Panc1 (cell line): ENCODE data around the gene MMP8. TPM values are rescaled to one million over a fixed set of nuclear protein-coding genes. Genes with fewer than 3 reads are reported as not detected.

Experiments
- ATAC-seq: fragments of 200-7000 bp; cut with Tn5 transposase; 2 replicates; pipeline ENCODE4 v1.9.1; 2020; ENCODE audit warnings: mild to moderate bottlenecking, moderate library complexity
- BruUV-seq: library from RNA; stranded (reverse); fragments of 400-500 nt; replicated peaks from 2 replicates; lab custom pipeline; 2021; lab: Mats Ljungman, UMichigan
- CTCF ChIA-PET: fragments of 300-600 bp; sonication (Branson Sonifier 250); formaldehyde crosslinking; loops from one replicate; lab custom pipeline; 2022; ENCODE audit warnings: antibody characterized with exemption; lab: Charles Lee
- POLR2A ChIA-PET: fragments of 300-600 bp; sonication (Branson Sonifier 250); formaldehyde crosslinking; loops from one replicate; lab custom pipeline; 2022; ENCODE audit warnings: antibody characterized with exemption; lab: Charles Lee
- DNase-seq: peaks from one replicate; pipeline ENCODE4 v3.0.0-alpha.2; 2010; ENCODE audit warnings: low read depth, low spot score
- H3K27ac ChIP-seq: 2 replicates; pipeline ENCODE4 v1.5.1; 2011; ENCODE audit warnings: mild to moderate bottlenecking, low read length, inconsistent platforms
- H3K27me3 ChIP-seq: fragments of 200-500 bp; sonication (Bioruptor generic); 2 replicates; pipeline ENCODE4 v1.6.0; 2014; ENCODE audit warnings: low read length, inconsistent platforms; ENCODE audit not compliant: control insufficient read depth, insufficient read depth
- H3K36me3 ChIP-seq: fragments of 200-500 bp; sonication (Bioruptor generic); 2 replicates; pipeline ENCODE4 v1.5.1; 2014; ENCODE audit warnings: inconsistent platforms, mild to moderate bottlenecking, low read length, moderate library complexity; ENCODE audit not compliant: control insufficient read depth, insufficient read depth
- H3K4me1 ChIP-seq: 2 replicates; pipeline ENCODE4 v1.5.1; 2011; ENCODE audit warnings: inconsistent platforms, mild to moderate bottlenecking, low read length, moderate library complexity; ENCODE audit not compliant: control insufficient read depth, insufficient read depth
- H3K4me3 ChIP-seq, 2 experiments: 2 replicates each; pipeline ENCODE4 v1.5.1; 2011 to 2012; ENCODE audit warnings: low read depth in 2 of 2, low read length in 2 of 2, mild to moderate bottlenecking in 2 of 2, inconsistent platforms in 1 of 2, moderate library complexity in 1 of 2
- H3K9me3 ChIP-seq: fragments of 200-500 bp; sonication (Bioruptor generic); 2 replicates; pipeline ENCODE4 v1.5.1; 2014; ENCODE audit warnings: low read depth, mild to moderate bottlenecking, inconsistent platforms, low read length, moderate library complexity; ENCODE audit not compliant: control insufficient read depth, insufficient read depth
- POLR2AphosphoS5 ChIP-seq: IDR thresholded peaks from 2 replicates; pipeline ENCODE4 v1.6.1; 2012; ENCODE audit warnings: mild to moderate bottlenecking, low read depth, low read length, moderate library complexity
- SIN3A ChIP-seq: IDR thresholded peaks from 2 replicates; pipeline ENCODE4 v1.6.1; 2012; ENCODE audit warnings: low read depth, mild to moderate bottlenecking, low read length, moderate library complexity, borderline replicate concordance; ENCODE audit not compliant: insufficient read depth
- TCF7L2 ChIP-seq: IDR thresholded peaks from 2 replicates; pipeline ENCODE4 v1.6.1; 2011; ENCODE audit warnings: mild to moderate bottlenecking, low read depth, low read length, inconsistent platforms
- in situ Hi-C: cut with HindIII; loops from 2 replicates; pipeline ENCODE4 v1.10.0; 2016; ENCODE audit warnings: low sequenced_read_pairs, low pct_unique_long_range_greater_than_20kb
- intact Hi-C: fragments of 100-400 bp; cut with micrococcal nuclease; formaldehyde crosslinking; loops from one replicate; pipeline ENCODE4 v1.10.0; 2022; ENCODE audit not compliant: unreplicated experiment
- total RNA-seq: library from RNA; stranded (reverse); gene quantifications from one replicate; pipeline ENCODE4 v1.2.1, GENCODE V29; 2021; ENCODE audit not compliant: unreplicated experiment
- TF ChIP-seq, protein P1 (sequence below): fragments of 450-650 bp; IDR thresholded peaks from 2 replicates; pipeline ENCODE4 v1.5.1; 2017; ENCODE audit warnings: mild to moderate bottlenecking
- TF ChIP-seq, protein P2 (sequence below), 2 experiments: IDR thresholded peaks; 2 replicates each; pipeline ENCODE4 v1.6.1; 2011 to 2012; ENCODE audit warnings: low read depth in 2 of 2, control low read depth in 1 of 2, low read length in 1 of 2, mild to moderate bottlenecking in 1 of 2, moderate library complexity in 1 of 2; ENCODE audit not compliant: insufficient read depth in 1 of 2

The MMP8 gene
- total RNA-seq, 1 experiment from 2014 or later = not detected

DNA sequence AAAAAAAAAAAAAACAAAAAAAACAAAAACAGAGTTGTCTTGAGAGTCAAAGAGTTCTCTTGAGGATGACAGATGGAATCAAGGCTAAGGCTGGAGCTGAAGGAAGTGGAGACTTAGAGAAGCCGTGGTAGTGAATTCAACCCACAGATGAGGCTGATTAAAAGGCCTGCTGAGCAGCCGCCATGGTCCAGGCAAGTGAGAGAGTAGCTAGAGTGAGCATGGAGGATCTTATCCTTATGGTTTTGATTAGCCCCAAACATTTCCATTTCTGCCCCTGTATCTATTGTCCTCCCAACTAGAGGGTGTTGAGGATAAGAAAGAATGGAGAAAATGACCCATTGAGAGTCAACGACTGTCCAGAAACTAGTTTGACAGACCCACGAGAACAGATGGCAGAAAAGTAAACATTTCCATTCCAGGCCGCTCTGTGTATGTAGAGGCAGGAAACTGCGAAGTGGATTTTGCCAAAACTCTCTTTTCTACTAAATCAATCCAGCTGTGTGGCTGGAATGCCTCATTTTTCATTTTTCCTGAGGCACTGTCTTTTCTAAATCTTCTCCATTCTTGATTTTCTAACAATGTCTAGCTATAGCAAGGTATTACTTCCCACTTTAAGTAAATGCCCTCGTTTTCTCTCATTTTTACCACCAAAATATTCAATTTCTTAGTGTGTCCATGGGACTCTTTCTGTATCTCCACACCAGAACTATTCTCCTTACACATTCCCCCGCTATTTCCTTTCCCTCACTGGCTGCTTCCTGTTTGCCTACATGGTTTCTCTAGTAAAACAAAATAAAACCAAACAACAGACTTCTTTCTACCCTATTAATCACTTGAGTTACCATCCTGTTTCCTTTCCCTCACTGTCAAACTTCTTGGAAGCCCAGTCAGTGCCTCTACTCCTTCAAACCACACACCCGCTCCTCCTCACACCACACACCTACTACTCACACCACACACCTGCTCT lies 5.4 kb upstream of the MMP8 start:
- BruUV-seq = no TSS peak
- DNase-seq (no peak), ATAC-seq (no peak)
- no peaks in the 10 kb centered on the region for H3K4me1 ChIP-seq
- no peak overlapping the region for H3K27ac ChIP-seq
- TF ChIP-seq, protein P1, sequence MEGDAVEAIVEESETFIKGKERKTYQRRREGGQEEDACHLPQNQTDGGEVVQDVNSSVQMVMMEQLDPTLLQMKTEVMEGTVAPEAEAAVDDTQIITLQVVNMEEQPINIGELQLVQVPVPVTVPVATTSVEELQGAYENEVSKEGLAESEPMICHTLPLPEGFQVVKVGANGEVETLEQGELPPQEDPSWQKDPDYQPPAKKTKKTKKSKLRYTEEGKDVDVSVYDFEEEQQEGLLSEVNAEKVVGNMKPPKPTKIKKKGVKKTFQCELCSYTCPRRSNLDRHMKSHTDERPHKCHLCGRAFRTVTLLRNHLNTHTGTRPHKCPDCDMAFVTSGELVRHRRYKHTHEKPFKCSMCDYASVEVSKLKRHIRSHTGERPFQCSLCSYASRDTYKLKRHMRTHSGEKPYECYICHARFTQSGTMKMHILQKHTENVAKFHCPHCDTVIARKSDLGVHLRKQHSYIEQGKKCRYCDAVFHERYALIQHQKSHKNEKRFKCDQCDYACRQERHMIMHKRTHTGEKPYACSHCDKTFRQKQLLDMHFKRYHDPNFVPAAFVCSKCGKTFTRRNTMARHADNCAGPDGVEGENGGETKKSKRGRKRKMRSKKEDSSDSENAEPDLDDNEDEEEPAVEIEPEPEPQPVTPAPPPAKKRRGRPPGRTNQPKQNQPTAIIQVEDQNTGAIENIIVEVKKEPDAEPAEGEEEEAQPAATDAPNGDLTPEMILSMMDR = no peak
- TF ChIP-seq SIN3A (no peak), TCF7L2 (no peak), POLR2AphosphoS5 (no peak)
- TF ChIP-seq, protein P2, sequence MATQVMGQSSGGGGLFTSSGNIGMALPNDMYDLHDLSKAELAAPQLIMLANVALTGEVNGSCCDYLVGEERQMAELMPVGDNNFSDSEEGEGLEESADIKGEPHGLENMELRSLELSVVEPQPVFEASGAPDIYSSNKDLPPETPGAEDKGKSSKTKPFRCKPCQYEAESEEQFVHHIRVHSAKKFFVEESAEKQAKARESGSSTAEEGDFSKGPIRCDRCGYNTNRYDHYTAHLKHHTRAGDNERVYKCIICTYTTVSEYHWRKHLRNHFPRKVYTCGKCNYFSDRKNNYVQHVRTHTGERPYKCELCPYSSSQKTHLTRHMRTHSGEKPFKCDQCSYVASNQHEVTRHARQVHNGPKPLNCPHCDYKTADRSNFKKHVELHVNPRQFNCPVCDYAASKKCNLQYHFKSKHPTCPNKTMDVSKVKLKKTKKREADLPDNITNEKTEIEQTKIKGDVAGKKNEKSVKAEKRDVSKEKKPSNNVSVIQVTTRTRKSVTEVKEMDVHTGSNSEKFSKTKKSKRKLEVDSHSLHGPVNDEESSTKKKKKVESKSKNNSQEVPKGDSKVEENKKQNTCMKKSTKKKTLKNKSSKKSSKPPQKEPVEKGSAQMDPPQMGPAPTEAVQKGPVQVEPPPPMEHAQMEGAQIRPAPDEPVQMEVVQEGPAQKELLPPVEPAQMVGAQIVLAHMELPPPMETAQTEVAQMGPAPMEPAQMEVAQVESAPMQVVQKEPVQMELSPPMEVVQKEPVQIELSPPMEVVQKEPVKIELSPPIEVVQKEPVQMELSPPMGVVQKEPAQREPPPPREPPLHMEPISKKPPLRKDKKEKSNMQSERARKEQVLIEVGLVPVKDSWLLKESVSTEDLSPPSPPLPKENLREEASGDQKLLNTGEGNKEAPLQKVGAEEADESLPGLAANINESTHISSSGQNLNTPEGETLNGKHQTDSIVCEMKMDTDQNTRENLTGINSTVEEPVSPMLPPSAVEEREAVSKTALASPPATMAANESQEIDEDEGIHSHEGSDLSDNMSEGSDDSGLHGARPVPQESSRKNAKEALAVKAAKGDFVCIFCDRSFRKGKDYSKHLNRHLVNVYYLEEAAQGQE (IDR thresholded peaks at IDR 0.05; ENCODE audit: insufficient read depth in 1 of 2, low read depth in 2 of 2, low read length in 1 of 2) = no peak
- intact Hi-C loops (loop anchor here (5.0 kb wide), 1 partner anchor 327 kb away; no protein-coding TSS in a partner anchor), in situ Hi-C loops (no loop called here)
- CTCF ChIA-PET = no interaction called here
- no peaks in the 10 kb centered on the region for H3K9me3 ChIP-seq
- peaks cover 10% of the 10 kb centered on the region for H3K27me3 ChIP-seq
- H3K36me3 ChIP-seq = no peaks in the 10 kb centered on the region
- POLR2A ChIA-PET = no interaction called here
- H3K4me3 ChIP-seq = no peak overlapping the region

DNA sequence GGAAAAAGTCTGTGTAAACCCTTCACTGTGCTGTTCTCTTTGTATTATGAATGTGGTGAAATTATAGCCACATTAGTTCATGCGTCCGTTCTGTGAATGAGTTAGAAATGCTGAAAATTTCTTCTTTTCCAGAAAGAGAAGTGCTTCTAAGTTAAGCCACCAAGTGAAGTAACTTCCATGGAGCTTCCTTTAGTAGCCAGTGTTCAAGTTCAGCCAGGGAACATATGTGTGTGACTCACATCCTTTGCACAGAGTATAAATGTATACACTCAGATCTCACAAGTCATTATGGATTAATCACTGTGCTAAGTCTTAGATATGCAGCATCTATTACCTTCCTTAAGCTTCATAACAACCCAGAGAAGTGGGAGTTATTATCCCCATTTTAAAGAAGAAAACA lies 3.1 kb upstream of the MMP8 start:
- Histone ChIP-seq H3K9me3 (no peaks in the 10 kb centered on the region), H3K27me3 (peaks cover 6% of the 10 kb centered on the region; the same call in 1 of the 2 replicates), H3K4me1 (no peaks in the 10 kb centered on the region), H3K27ac (no peak overlapping the region), H3K36me3 (no peaks in the 10 kb centered on the region), H3K4me3 (no peak overlapping the region)
- CTCF ChIA-PET = no interaction called here
- intact Hi-C loops = no loop called here
- TF ChIP-seq, protein P1 = no peak
- TF ChIP-seq, protein P2 (IDR thresholded peaks at IDR 0.05; ENCODE audit: insufficient read depth in 1 of 2, low read depth in 2 of 2, low read length in 1 of 2) = no peak
- no peak for TF ChIP-seq TCF7L2
- TF ChIP-seq SIN3A = no peak
- TF ChIP-seq POLR2AphosphoS5 = no peak
- in situ Hi-C loops = no loop called here
- no TSS peak for BruUV-seq
- ATAC-seq (0 out of 2 replicates have a peak, but pooled peaks have one; percentile 47), DNase-seq (no peak)
- POLR2A ChIA-PET = no interaction called here
